ENCODE measurements around the gene RABGAP1L. TPM values are rescaled to one million over a fixed set of nuclear protein-coding genes. Genes with fewer than 3 reads are reported as not detected.
"Not testable (repeated sequence)": the region's sequence is repeated elsewhere in the genome, so short reads cannot be mapped to it uniquely, and the experiment has no call there.

RABGAP1L gene
- total RNA-seq, 2 donors from 2014 or later, result 53.4 to 101 TPM

GRCh38 chr1:174289644-174290310 is 130.5 kb downstream of the RABGAP1L start:
- peaks cover 6% of the 10 kb centered on the region in 2 donors for H3K4me1 Mint-ChIP-seq (ENCODE audit: low read depth in 2 of 2)
- ATAC-seq (no peak), DNase-seq (ENCODE audit: low spot score) (no peak)
- peaks cover 58% of the 10 kb centered on the region for H3K36me3 Mint-ChIP-seq
- H3K27ac Mint-ChIP-seq, result no peak overlapping the region
- peaks cover 4% of the 10 kb centered on the region for H3K9me3 Mint-ChIP-seq
- H3K4me3 Mint-ChIP-seq, result no peak overlapping the region
- H3K27me3 Mint-ChIP-seq, result no peaks in the 10 kb centered on the region

- H3K4me1 Mint-ChIP-seq (ENCODE audit: low read depth in 2 of 2), result peaks cover 6 to 12% of the 10 kb centered on the region in 2 donors
- ATAC-seq (no peak), DNase-seq (ENCODE audit: low spot score) (no peak)
- no peak overlapping the region for H3K4me3 Mint-ChIP-seq
- H3K27me3 Mint-ChIP-seq, result no peaks in the 10 kb centered on the region
- peaks cover 4% of the 10 kb centered on the region for H3K9me3 Mint-ChIP-seq
- peaks cover 55% of the 10 kb centered on the region for H3K36me3 Mint-ChIP-seq
- H3K27ac Mint-ChIP-seq, result no peak overlapping the region
Measured at GRCh38 chr1:174291059-174291458, 131.7 kb downstream of the RABGAP1L start.

GRCh38 chr1:174296309-174296708 is 137.0 kb downstream of the RABGAP1L start:
- no peak for ATAC-seq
- no peak overlapping the region for H3K4me3 Mint-ChIP-seq
- H3K27me3 Mint-ChIP-seq, result no peaks in the 10 kb centered on the region
- peaks cover 10 to 12% of the 10 kb centered on the region in 2 donors for H3K4me1 Mint-ChIP-seq (ENCODE audit: low read depth in 2 of 2)
- no peak overlapping the region for H3K27ac Mint-ChIP-seq
- H3K9me3 Mint-ChIP-seq, result no peaks in the 10 kb centered on the region
- H3K36me3 Mint-ChIP-seq, result peaks cover 19% of the 10 kb centered on the region
- no peak for DNase-seq (ENCODE audit: low spot score)

- Mint-ChIP-seq H3K9me3 (no peaks in the 10 kb centered on the region), H3K4me1 (ENCODE audit: low read depth in 2 of 2) (peaks cover 14 to 16% of the 10 kb centered on the region in 2 donors), H3K27me3 (no peaks in the 10 kb centered on the region), H3K27ac (no peak overlapping the region), H3K36me3 (peaks cover 15% of the 10 kb centered on the region), H3K4me3 (no peak overlapping the region)
- no peak for DNase-seq (ENCODE audit: low spot score)
- no peak for ATAC-seq
Measured at GRCh38 chr1:174297351-174297750, 138.0 kb downstream of the RABGAP1L start.

GRCh38 chr1:174301295-174302077 is 142.2 kb downstream of the RABGAP1L start:
- peaks cover 4 to 13% of the 10 kb centered on the region in 2 donors for H3K4me1 Mint-ChIP-seq (ENCODE audit: low read depth in 2 of 2)
- peaks cover 10% of the 10 kb centered on the region for H3K36me3 Mint-ChIP-seq
- H3K4me3 Mint-ChIP-seq, result no peak overlapping the region
- no peaks in the 10 kb centered on the region for H3K9me3 Mint-ChIP-seq
- DNase-seq (ENCODE audit: low spot score), result no peak
- peak overlapping the region in 1 of 2 donors; percentile 33 for H3K27ac Mint-ChIP-seq
- H3K27me3 Mint-ChIP-seq, result no peaks in the 10 kb centered on the region
- ATAC-seq, result no peak

- ATAC-seq (no peak), DNase-seq (ENCODE audit: low spot score) (no peak)
- Mint-ChIP-seq H3K27ac (no peak overlapping the region), H3K4me1 (ENCODE audit: low read depth in 2 of 2) (peaks cover 16 to 23% of the 10 kb centered on the region in 2 donors), H3K27me3 (no peaks in the 10 kb centered on the region), H3K36me3 (peaks cover 47% of the 10 kb centered on the region), H3K9me3 (peaks cover 7% of the 10 kb centered on the region), H3K4me3 (no peak overlapping the region)
Measured at GRCh38 chr1:174308604-174309003, 149.3 kb downstream of the RABGAP1L start.

GRCh38 chr1:174309490-174309889 is 150.2 kb downstream of the RABGAP1L start:
- Mint-ChIP-seq H3K4me1 (ENCODE audit: low read depth in 2 of 2) (peaks cover 16 to 30% of the 10 kb centered on the region in 2 donors), H3K9me3 (peaks cover 16% of the 10 kb centered on the region), H3K4me3 (no peak overlapping the region), H3K36me3 (peaks cover 56% of the 10 kb centered on the region), H3K27ac (no peak overlapping the region), H3K27me3 (no peaks in the 10 kb centered on the region)
- ATAC-seq, result no peak
- no peak for DNase-seq (ENCODE audit: low spot score)

- H3K27ac Mint-ChIP-seq, result no peak overlapping the region
- DNase-seq (ENCODE audit: low spot score), result no peak
Measured at GRCh38 chr1:174314433-174314832, 155.1 kb downstream of the RABGAP1L start.

GRCh38 chr1:174315239-174315638 is 155.9 kb downstream of the RABGAP1L start:
- no peak overlapping the region for H3K4me3 Mint-ChIP-seq
- no peak overlapping the region for H3K27ac Mint-ChIP-seq
- H3K9me3 Mint-ChIP-seq, result peaks cover 35% of the 10 kb centered on the region
- peaks cover 60% of the 10 kb centered on the region for H3K36me3 Mint-ChIP-seq
- H3K27me3 Mint-ChIP-seq, result no peaks in the 10 kb centered on the region
- peaks cover 10 to 28% of the 10 kb centered on the region in 2 donors for H3K4me1 Mint-ChIP-seq (ENCODE audit: low read depth in 2 of 2)
- DNase-seq (ENCODE audit: low spot score), result no peak
- no peak for ATAC-seq

More at GRCh38 chr1:174314433-174314832, 155.1 kb downstream of the RABGAP1L start:
- Mint-ChIP-seq H3K4me3 (no peak overlapping the region), H3K9me3 (peaks cover 30% of the 10 kb centered on the region), H3K27me3 (no peaks in the 10 kb centered on the region), H3K4me1 (ENCODE audit: low read depth in 2 of 2) (peaks cover 16 to 30% of the 10 kb centered on the region in 2 donors), H3K36me3 (peaks cover 58% of the 10 kb centered on the region)
- no peak for ATAC-seq

- DNase-seq (ENCODE audit: low spot score); ATAC-seq; H3K27ac Mint-ChIP-seq; H3K27me3 Mint-ChIP-seq; H3K4me3 Mint-ChIP-seq: not testable (repeated sequence)
- peaks cover 58% of the 10 kb centered on the region for H3K36me3 Mint-ChIP-seq
- H3K4me1 Mint-ChIP-seq (ENCODE audit: low read depth in 2 of 2), result peaks cover 26 to 30% of the 10 kb centered on the region in 2 donors
- H3K9me3 Mint-ChIP-seq, result peaks cover 16% of the 10 kb centered on the region
Measured at GRCh38 chr1:174320897-174321296, 161.6 kb downstream of the RABGAP1L start.

- Mint-ChIP-seq H3K9me3 (peaks cover 22% of the 10 kb centered on the region), H3K4me1 (ENCODE audit: low read depth in 2 of 2) (peaks cover 23 to 26% of the 10 kb centered on the region in 2 donors), H3K36me3 (peaks cover 64% of the 10 kb centered on the region), H3K4me3 (no peak overlapping the region), H3K27me3 (no peaks in the 10 kb centered on the region), H3K27ac (no peak overlapping the region)
- DNase-seq (ENCODE audit: low spot score) (no peak), ATAC-seq (no peak)
Measured at GRCh38 chr1:174322202-174322862, 163.0 kb downstream of the RABGAP1L start.

- peaks cover 16 to 19% of the 10 kb centered on the region in 2 donors for H3K4me1 Mint-ChIP-seq (ENCODE audit: low read depth in 2 of 2)
- no peaks in the 10 kb centered on the region for H3K27me3 Mint-ChIP-seq
- no peak for DNase-seq (ENCODE audit: low spot score)
- H3K36me3 Mint-ChIP-seq, result peaks cover 55% of the 10 kb centered on the region
- H3K9me3 Mint-ChIP-seq, result peaks cover 20% of the 10 kb centered on the region
- ATAC-seq, result no peak
- H3K27ac Mint-ChIP-seq, result peak overlapping the region; percentile 7 to 13
- H3K4me3 Mint-ChIP-seq, result peak overlapping the region; percentile 69
Measured at GRCh38 chr1:174324493-174324892, 165.2 kb downstream of the RABGAP1L start.

GRCh38 chr1:174324939-174325338 is 165.6 kb downstream of the RABGAP1L start:
- peaks cover 18% of the 10 kb centered on the region for H3K9me3 Mint-ChIP-seq
- H3K27ac Mint-ChIP-seq, result peak overlapping the region; percentile 7 to 13
- peak overlapping the region; percentile 69 for H3K4me3 Mint-ChIP-seq
- H3K27me3 Mint-ChIP-seq, result no peaks in the 10 kb centered on the region
- H3K4me1 Mint-ChIP-seq (ENCODE audit: low read depth in 2 of 2), result peaks cover 16 to 19% of the 10 kb centered on the region in 2 donors
- ATAC-seq (no peak), DNase-seq (ENCODE audit: low spot score) (no peak)
- H3K36me3 Mint-ChIP-seq, result peaks cover 51% of the 10 kb centered on the region

- H3K36me3 Mint-ChIP-seq, result peaks cover 37% of the 10 kb centered on the region
- H3K27ac Mint-ChIP-seq, result no peak overlapping the region
- no peaks in the 10 kb centered on the region for H3K27me3 Mint-ChIP-seq
- H3K4me1 Mint-ChIP-seq (ENCODE audit: low read depth in 2 of 2), result peaks cover 19 to 20% of the 10 kb centered on the region in 2 donors
- no peak overlapping the region for H3K4me3 Mint-ChIP-seq
- H3K9me3 Mint-ChIP-seq, result peaks cover 13% of the 10 kb centered on the region
- ATAC-seq (no peak), DNase-seq (ENCODE audit: low spot score) (no peak)
Measured at GRCh38 chr1:174326278-174326677, 167.0 kb downstream of the RABGAP1L start.

Data from natural killer cell treated with Interleukin-12 subunit alpha and Interleukin-12 subunit beta and Interleukin-15 and Interleukin-18, amount 100 ng/mL, for 72 hours (primary cell).